ENCODE measurements around the gene NANP.

DNA sequence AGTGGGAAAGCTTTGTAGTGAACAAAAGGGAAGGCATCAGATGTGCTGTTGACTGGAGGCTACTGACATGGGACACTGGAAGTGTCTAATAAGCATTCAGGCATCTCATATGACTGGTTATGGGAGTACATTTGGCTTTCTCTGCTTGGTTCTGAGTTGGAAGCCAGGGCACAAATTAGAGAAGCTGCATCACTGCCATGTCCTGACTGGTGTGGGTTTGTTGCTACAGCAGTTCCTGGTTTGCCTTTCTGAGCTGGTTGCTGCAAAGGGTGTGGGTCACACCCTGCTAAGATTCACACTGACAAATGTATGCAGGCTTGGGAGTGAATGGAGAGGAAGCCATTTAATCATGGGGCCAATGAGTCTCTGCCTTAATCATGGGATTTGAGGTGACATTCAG is 36.2 kb upstream of the NANP start:
- TF ChIP-seq, protein P1, sequence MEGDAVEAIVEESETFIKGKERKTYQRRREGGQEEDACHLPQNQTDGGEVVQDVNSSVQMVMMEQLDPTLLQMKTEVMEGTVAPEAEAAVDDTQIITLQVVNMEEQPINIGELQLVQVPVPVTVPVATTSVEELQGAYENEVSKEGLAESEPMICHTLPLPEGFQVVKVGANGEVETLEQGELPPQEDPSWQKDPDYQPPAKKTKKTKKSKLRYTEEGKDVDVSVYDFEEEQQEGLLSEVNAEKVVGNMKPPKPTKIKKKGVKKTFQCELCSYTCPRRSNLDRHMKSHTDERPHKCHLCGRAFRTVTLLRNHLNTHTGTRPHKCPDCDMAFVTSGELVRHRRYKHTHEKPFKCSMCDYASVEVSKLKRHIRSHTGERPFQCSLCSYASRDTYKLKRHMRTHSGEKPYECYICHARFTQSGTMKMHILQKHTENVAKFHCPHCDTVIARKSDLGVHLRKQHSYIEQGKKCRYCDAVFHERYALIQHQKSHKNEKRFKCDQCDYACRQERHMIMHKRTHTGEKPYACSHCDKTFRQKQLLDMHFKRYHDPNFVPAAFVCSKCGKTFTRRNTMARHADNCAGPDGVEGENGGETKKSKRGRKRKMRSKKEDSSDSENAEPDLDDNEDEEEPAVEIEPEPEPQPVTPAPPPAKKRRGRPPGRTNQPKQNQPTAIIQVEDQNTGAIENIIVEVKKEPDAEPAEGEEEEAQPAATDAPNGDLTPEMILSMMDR (IDR thresholded peaks at IDR 0.05; ENCODE audit: low read depth, low read length, missing input control): no peak
- TF ChIP-seq, protein P2, sequence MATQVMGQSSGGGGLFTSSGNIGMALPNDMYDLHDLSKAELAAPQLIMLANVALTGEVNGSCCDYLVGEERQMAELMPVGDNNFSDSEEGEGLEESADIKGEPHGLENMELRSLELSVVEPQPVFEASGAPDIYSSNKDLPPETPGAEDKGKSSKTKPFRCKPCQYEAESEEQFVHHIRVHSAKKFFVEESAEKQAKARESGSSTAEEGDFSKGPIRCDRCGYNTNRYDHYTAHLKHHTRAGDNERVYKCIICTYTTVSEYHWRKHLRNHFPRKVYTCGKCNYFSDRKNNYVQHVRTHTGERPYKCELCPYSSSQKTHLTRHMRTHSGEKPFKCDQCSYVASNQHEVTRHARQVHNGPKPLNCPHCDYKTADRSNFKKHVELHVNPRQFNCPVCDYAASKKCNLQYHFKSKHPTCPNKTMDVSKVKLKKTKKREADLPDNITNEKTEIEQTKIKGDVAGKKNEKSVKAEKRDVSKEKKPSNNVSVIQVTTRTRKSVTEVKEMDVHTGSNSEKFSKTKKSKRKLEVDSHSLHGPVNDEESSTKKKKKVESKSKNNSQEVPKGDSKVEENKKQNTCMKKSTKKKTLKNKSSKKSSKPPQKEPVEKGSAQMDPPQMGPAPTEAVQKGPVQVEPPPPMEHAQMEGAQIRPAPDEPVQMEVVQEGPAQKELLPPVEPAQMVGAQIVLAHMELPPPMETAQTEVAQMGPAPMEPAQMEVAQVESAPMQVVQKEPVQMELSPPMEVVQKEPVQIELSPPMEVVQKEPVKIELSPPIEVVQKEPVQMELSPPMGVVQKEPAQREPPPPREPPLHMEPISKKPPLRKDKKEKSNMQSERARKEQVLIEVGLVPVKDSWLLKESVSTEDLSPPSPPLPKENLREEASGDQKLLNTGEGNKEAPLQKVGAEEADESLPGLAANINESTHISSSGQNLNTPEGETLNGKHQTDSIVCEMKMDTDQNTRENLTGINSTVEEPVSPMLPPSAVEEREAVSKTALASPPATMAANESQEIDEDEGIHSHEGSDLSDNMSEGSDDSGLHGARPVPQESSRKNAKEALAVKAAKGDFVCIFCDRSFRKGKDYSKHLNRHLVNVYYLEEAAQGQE (IDR thresholded peaks at IDR 0.05): no peak
